NB4 (cell line): ENCODE results near the gene FAM221B.

Experiments
- CTCF ChIP-seq: IDR thresholded peaks from one replicate; pipeline ENCODE4 v1.5.1; 2012; ENCODE audit warnings: low read depth, low read length
- MAX ChIP-seq: IDR thresholded peaks from 2 replicates; pipeline ENCODE4 v1.6.1; 2011; ENCODE audit warnings: low read depth, low read length
- MYC ChIP-seq: IDR thresholded peaks from 2 replicates; pipeline ENCODE4 v1.6.1; 2011; ENCODE audit warnings: low read depth, low read length
- POLR2A ChIP-seq: IDR thresholded peaks from 2 replicates; pipeline ENCODE4 v1.6.1; 2011; ENCODE audit warnings: mild to moderate bottlenecking; ENCODE audit not compliant: insufficient read length; ENCODE audit errors: extremely low read depth

- TF ChIP-seq POLR2A (no peak), CTCF (no peak), MYC (no peak), MAX (no peak)
Measured at GRCh38 chr9:35816708-35817107, 11.8 kb downstream of the FAM221B start.
